ENCODE measurements around the gene FOXK2. TPM values are rescaled to one million over a fixed set of nuclear protein-coding genes. Genes with fewer than 3 reads are reported as not detected.

FOXK2 gene
- total RNA-seq, 4 donors from 2014 or later: 35.8 to 61.0 (median 38.4) TPM

- ATAC-seq (ENCODE audit: low FRiP score): no peak
- DNase-seq (ENCODE audit: low spot score): no peak
- no peak for TF ChIP-seq CTCF (IDR thresholded peaks at IDR 0.05)
These were observed 29.6 kb upstream of the FOXK2 start for GRCh38 chr17:82489851-82490511.

- DNase-seq (ENCODE audit: low spot score) (no peak), ATAC-seq (ENCODE audit: low FRiP score) (no peak)
- TF ChIP-seq CTCF (IDR thresholded peaks at IDR 0.05): no peak
These were observed 28.9 kb upstream of the FOXK2 start for GRCh38 chr17:82490512-82491195.

- ATAC-seq (ENCODE audit: low FRiP score): no peak
- no peak for TF ChIP-seq CTCF (IDR thresholded peaks at IDR 0.05)
- no peak for DNase-seq (ENCODE audit: low spot score)
These were observed 28.4 kb upstream of the FOXK2 start for GRCh38 chr17:82491196-82491530.

- DNase-seq (ENCODE audit: low spot score) (no peak), ATAC-seq (ENCODE audit: low FRiP score) (no peak)
- no peak for TF ChIP-seq CTCF (IDR thresholded peaks at IDR 0.05)
These were observed 28.0 kb upstream of the FOXK2 start for GRCh38 chr17:82491533-82491932.

GRCh38 chr17:82492643-82493225 is 26.8 kb upstream of the FOXK2 start:
- ATAC-seq (ENCODE audit: low FRiP score): no peak

GRCh38 chr17:82493226-82493781 is 26.2 kb upstream of the FOXK2 start:
- ATAC-seq (ENCODE audit: low FRiP score) (no peak), DNase-seq (ENCODE audit: low spot score) (no peak)
- TF ChIP-seq CTCF (IDR thresholded peaks at IDR 0.05): no peak

More at GRCh38 chr17:82492643-82493225, 26.8 kb upstream of the FOXK2 start:
- DNase-seq (ENCODE audit: low spot score): no peak
- no peak for TF ChIP-seq CTCF (IDR thresholded peaks at IDR 0.05)
